CD14-positive monocyte (primary cell): Measurements from ENCODE around the gene PARD6G. TPM values are rescaled to one million over a fixed set of nuclear protein-coding genes. Genes with fewer than 3 reads are reported as not detected.

Experiments used
- DNase-seq, 3 donors: peaks; one replicate each; pipeline ENCODE4 v3.0.0-alpha.2; 2011 to 2022
- H2AFZ ChIP-seq: 2 replicates; pipeline ENCODE4 v1.6.0; 2012; ENCODE audit warnings: mild to moderate bottlenecking, low read depth, low read length, inconsistent platforms; ENCODE audit not compliant: insufficient read depth, poor library complexity, severe bottlenecking
- H3K27ac ChIP-seq, 2 donors: 1 replicate in 1 of 2; 2 replicates in 1 of 2; pipeline ENCODE4 v1.5.1; 2012 to 2013; ENCODE audit warnings: low read length in 2 of 2, control low read depth in 1 of 2, inconsistent platforms in 1 of 2, low read depth in 1 of 2, mild to moderate bottlenecking in 1 of 2
- H3K27me3 ChIP-seq, 2 donors: one replicate each; pipeline versions ENCODE4 v1.6.0 to v1.6.1; 2011 to 2013; ENCODE audit warnings: low read length in 2 of 2; ENCODE audit not compliant: control insufficient read depth in 2 of 2, insufficient read depth in 2 of 2
- H3K36me3 ChIP-seq, 2 donors: replicated peaks in 1 of 2; 1 replicate in 1 of 2; 2 replicates in 1 of 2; pipeline versions ENCODE4 v1.5.1 to v1.6.1; 2012 to 2013; ENCODE audit warnings: low read length in 2 of 2, control low read depth in 1 of 2, inconsistent platforms in 1 of 2, mild to moderate bottlenecking in 1 of 2; ENCODE audit not compliant: insufficient read depth in 2 of 2, control insufficient read depth in 1 of 2
- H3K4me1 ChIP-seq, 2 donors: 1 replicate in 1 of 2; 2 replicates in 1 of 2; pipeline versions ENCODE4 v1.5.1 to v1.6.1; 2012 to 2013; ENCODE audit warnings: low read length in 2 of 2, control low read depth in 1 of 2, inconsistent platforms in 1 of 2, mild to moderate bottlenecking in 1 of 2, moderate library complexity in 1 of 2; ENCODE audit not compliant: insufficient read depth in 2 of 2, control insufficient read depth in 1 of 2
- H3K4me2 ChIP-seq: replicated peaks from 2 replicates; pipeline ENCODE3; 2012; ENCODE audit warnings: low read length, moderate library complexity, mild to moderate bottlenecking; ENCODE audit not compliant: poor library complexity, severe bottlenecking; ENCODE audit errors: extremely low read depth
- H3K4me3 ChIP-seq, 3 experiments: fragments of 200-600 bp in 1 of 3; sonication (generic) in 1 of 3; replicated peaks in 1 of 3; 1 replicate in 2 of 3; 2 replicates in 1 of 3; pipeline ENCODE4 v1.5.1; 2011 to 2013; ENCODE audit warnings: low read length in 3 of 3, mild to moderate bottlenecking in 3 of 3, control low read depth in 2 of 3, low read depth in 2 of 3, inconsistent platforms in 1 of 3, moderate library complexity in 1 of 3
- H3K79me2 ChIP-seq: 2 replicates; pipeline ENCODE4 v1.6.0; 2012; ENCODE audit warnings: mild to moderate bottlenecking, control low read depth, inconsistent platforms, low read length, moderate library complexity; ENCODE audit not compliant: insufficient read depth
- H3K9ac ChIP-seq: 2 replicates; pipeline ENCODE4 v1.6.0; 2017; ENCODE audit warnings: low read length, mild to moderate bottlenecking; ENCODE audit not compliant: insufficient read depth, poor library complexity, severe bottlenecking
- H3K9me3 ChIP-seq, 2 donors: replicated peaks in 1 of 2; 1 replicate in 1 of 2; 2 replicates in 1 of 2; pipeline versions ENCODE4 v1.5.1 to v1.6.1; 2012 to 2013; ENCODE audit warnings: low read length in 2 of 2, control low read depth in 1 of 2; ENCODE audit not compliant: control insufficient read depth in 1 of 2, insufficient read depth in 1 of 2
- H4K20me1 ChIP-seq: 2 replicates; pipeline ENCODE4 v1.6.0; 2012; ENCODE audit warnings: mild to moderate bottlenecking, low read length, control low read depth, moderate library complexity; ENCODE audit not compliant: insufficient read depth
- H3K27ac Mint-ChIP-seq, 7 donors: one replicate each; pipeline ENCODE4 v1.8.0; 2020; ENCODE audit warnings: mild to moderate bottlenecking in 7 of 7, mixed read lengths in 7 of 7, moderate library complexity in 6 of 7, inconsistent platforms in 2 of 7
- H3K27me3 Mint-ChIP-seq, 3 donors: one replicate each; pipeline ENCODE4 v1.8.0; 2021 to 2022; ENCODE audit warnings: low read depth in 3 of 3, mild to moderate bottlenecking in 3 of 3, mixed read lengths in 3 of 3, moderate library complexity in 3 of 3, inconsistent platforms in 1 of 3
- H3K36me3 Mint-ChIP-seq, 2 donors: one replicate each; pipeline ENCODE4 v1.8.0; 2020; ENCODE audit warnings: mixed read lengths in 2 of 2, inconsistent platforms in 1 of 2, mild to moderate bottlenecking in 1 of 2
- H3K4me1 Mint-ChIP-seq: one replicate; pipeline ENCODE4 v1.8.0; 2020; ENCODE audit warnings: mild to moderate bottlenecking, mixed read lengths
- H3K4me3 Mint-ChIP-seq, 2 donors: one replicate each; pipeline ENCODE4 v1.8.0; 2020; ENCODE audit warnings: mild to moderate bottlenecking in 2 of 2, mixed read lengths in 2 of 2, moderate library complexity in 1 of 2
- H3K9me3 Mint-ChIP-seq, 7 donors: one replicate each; pipeline ENCODE4 v1.8.0; 2020 to 2022; ENCODE audit warnings: mixed read lengths in 7 of 7, mild to moderate bottlenecking in 6 of 7, moderate library complexity in 6 of 7, inconsistent platforms in 2 of 7
- WGBS: methylation state at CpG from one replicate; pipeline ENCODE4 v1.1.5; 2013; ENCODE audit warnings: missing lambda C conversion rate; ENCODE audit not compliant: insufficient coverage; 5-methylcytosine and 5-hydroxymethylcytosine counted together
- intact Hi-C, 2 donors: fragments of 100-400 bp; cut with micrococcal nuclease; formaldehyde crosslinking; loops; one replicate each; pipeline versions ENCODE4 v1.15.0 to v1.15.1; 2023
- polyA plus RNA-seq, 3 donors: library from polyadenylated mRNA; depleted of rRNA in 1 of 3; unstranded in 2 of 3; stranded (reverse) in 1 of 3; fragments of 300-500 nt in 2 of 3; fragments of >200 nt in 1 of 3; fragmentation: Illumina TruSeq in 2 of 3; gene quantifications; 1 replicate in 2 of 3; 2 replicates in 1 of 3; pipeline ENCODE4 v1.2.3, GENCODE V29; 2012 to 2021
- TF ChIP-seq, protein P1 (sequence below): fragments of 200-600 bp; IDR thresholded peaks from one replicate; pipeline ENCODE4 v1.8.0; 2022; ENCODE audit warnings: antibody characterized with exemption, mild to moderate bottlenecking

PARD6G gene
- polyA plus RNA-seq, 3 donors, result not detected

DNA sequence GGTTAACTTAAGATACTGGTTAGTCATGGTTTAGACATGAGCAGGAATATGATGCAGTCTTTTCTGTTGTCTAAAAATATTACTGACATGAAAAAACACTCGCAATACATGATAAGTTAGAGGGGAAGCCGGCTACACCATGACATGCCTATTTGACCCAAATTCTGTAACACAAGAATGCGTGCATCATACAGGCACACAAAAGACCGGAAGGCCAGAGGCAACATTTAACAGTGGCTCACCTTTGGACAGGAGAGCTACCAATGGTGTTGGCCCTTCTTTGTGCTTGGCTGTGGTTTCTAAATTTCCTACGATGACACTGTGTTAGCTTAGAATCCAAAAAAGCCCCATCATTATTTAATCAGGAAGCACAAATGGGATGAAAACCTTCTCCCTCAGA lies 4.1 kb downstream of the PARD6G start:
- intact Hi-C loops, result no loop called here
- no peak overlapping the region for H3K27ac ChIP-seq
- H3K27ac Mint-ChIP-seq, result no peak overlapping the region
- peaks cover 29 to 48% (median 35%) of the 10 kb centered on the region in 3 donors for H3K27me3 Mint-ChIP-seq
- H4K20me1 ChIP-seq, result no peaks in the 10 kb centered on the region
- peaks cover 0 to 7% (median 2%) of the 10 kb centered on the region in 7 donors for H3K9me3 Mint-ChIP-seq
- H2AFZ ChIP-seq, result no peak overlapping the region
- H3K9ac ChIP-seq, result no peak overlapping the region
- H3K4me1 Mint-ChIP-seq, result peaks cover 5% of the 10 kb centered on the region
- peaks cover 0 to 1% of the 10 kb centered on the region in 2 donors for H3K36me3 Mint-ChIP-seq
- no peak for DNase-seq
- peaks cover 6 to 7% of the 10 kb centered on the region in 2 donors for H3K4me1 ChIP-seq
- H3K4me2 ChIP-seq, result no peak overlapping the region
- H3K9me3 ChIP-seq, result peaks cover 0 to 4% of the 10 kb centered on the region in 2 donors
- H3K36me3 ChIP-seq, result no peaks in the 10 kb centered on the region
- peaks cover 16 to 40% of the 10 kb centered on the region in 2 donors for H3K27me3 ChIP-seq
- H3K4me3 ChIP-seq, result no peak overlapping the region
- WGBS, result 100% methylated on average over 4 of the region's 5 CpGs
- no peak overlapping the region for H3K4me3 Mint-ChIP-seq
- H3K79me2 ChIP-seq, result no peaks in the 10 kb centered on the region
- TF ChIP-seq, protein P1, sequence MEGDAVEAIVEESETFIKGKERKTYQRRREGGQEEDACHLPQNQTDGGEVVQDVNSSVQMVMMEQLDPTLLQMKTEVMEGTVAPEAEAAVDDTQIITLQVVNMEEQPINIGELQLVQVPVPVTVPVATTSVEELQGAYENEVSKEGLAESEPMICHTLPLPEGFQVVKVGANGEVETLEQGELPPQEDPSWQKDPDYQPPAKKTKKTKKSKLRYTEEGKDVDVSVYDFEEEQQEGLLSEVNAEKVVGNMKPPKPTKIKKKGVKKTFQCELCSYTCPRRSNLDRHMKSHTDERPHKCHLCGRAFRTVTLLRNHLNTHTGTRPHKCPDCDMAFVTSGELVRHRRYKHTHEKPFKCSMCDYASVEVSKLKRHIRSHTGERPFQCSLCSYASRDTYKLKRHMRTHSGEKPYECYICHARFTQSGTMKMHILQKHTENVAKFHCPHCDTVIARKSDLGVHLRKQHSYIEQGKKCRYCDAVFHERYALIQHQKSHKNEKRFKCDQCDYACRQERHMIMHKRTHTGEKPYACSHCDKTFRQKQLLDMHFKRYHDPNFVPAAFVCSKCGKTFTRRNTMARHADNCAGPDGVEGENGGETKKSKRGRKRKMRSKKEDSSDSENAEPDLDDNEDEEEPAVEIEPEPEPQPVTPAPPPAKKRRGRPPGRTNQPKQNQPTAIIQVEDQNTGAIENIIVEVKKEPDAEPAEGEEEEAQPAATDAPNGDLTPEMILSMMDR, result no peak

DNA sequence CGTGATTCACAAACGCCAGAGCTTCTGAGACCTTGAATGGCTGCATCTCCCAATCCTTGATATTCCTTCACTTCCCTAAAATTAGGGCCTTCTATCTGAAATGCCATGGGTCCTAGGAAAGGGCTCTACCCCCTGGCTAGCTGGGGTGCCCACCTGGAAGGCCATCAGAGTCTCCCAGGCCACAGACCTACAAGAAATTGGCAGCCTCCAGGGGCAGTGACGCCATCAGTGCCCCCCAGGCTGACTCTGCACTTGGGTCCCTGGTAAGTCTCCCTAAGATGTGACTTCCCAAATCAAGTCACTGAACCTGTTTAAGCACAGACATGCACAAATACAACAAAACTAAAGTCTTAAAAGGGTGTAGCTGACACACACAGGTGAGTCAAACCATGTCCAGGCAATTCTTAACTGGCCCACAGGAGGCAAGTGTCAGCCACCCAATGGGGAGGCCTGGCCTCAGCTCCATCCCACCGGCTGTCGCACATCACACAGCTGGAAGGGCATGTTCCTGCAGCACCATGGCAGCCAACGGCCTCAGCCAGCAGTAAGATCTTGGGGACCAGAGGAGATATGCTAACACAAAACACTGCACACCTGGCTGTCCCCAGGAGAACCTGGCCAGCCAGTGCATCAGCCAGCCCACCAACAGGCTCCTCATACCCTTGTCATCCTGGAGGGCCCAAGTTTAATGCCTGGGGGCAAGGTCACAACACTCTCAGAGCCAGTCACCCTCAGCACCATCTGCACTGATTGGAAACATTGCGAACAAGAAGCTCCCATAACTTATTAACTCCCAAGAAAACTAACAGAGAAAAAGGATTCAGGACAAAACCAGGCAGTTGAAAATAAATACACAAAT lies 5.2 kb downstream of the PARD6G start:
- Histone ChIP-seq H3K9me3 (peaks cover 0 to 4% of the 10 kb centered on the region in 2 donors), H3K79me2 (no peaks in the 10 kb centered on the region), H3K4me1 (peaks cover 4 to 7% of the 10 kb centered on the region in 2 donors), H2AFZ (no peak overlapping the region), H4K20me1 (no peaks in the 10 kb centered on the region), H3K4me2 (no peak overlapping the region), H3K27ac (no peak overlapping the region), H3K4me3 (no peak overlapping the region), H3K36me3 (no peaks in the 10 kb centered on the region), H3K27me3 (peaks cover 16 to 34% of the 10 kb centered on the region in 2 donors), H3K9ac (no peak overlapping the region)
- peaks cover 3% of the 10 kb centered on the region for H3K4me1 Mint-ChIP-seq
- peaks cover 0 to 10% (median 4%) of the 10 kb centered on the region in 7 donors for H3K9me3 Mint-ChIP-seq
- H3K4me3 Mint-ChIP-seq, result no peak overlapping the region
- H3K27ac Mint-ChIP-seq, result no peak overlapping the region
- H3K36me3 Mint-ChIP-seq, result peaks cover 0 to 1% of the 10 kb centered on the region in 2 donors
- DNase-seq, result no peak
- 92% methylated on average over 5 of the region's 7 CpGs for WGBS
- TF ChIP-seq, protein P1, result no peak
- intact Hi-C loops, result no loop called here
- H3K27me3 Mint-ChIP-seq, result peaks cover 25 to 42% (median 30%) of the 10 kb centered on the region in 3 donors
